ENCODE results near the gene CMIP.

CMIP gene

DNA sequence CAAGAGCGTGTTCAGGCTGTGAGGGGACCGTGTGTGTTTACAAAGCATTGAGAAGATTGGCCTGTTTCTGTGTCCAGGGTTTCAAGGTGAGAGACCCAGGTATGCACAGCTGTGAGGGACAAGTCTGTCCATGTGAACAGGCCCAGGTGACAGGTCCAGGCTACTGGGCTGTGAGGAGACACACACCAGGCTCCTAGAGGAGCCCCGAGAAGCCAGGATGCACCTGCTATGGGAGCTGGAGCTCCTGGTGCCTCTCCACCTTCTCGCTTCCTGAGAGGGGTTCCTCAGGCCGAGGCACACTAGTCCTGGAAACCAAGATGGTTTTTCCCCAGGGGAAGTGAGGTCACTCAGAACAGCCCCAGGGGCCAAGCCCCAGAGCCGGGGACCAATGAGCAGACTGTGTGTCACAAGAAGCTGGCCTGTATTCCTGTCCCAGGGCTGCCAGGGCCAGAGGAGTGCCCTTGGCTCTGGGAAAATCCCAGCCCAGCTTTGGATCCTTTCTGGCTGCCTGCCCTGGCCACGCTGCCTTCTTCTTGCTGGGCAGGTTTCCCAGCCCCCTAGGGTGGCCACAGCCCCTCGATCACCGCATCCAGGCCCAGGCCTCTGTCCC lies 181.0 kb downstream of the CMIP start:
- no peak for TF ChIP-seq CTCF (IDR thresholded peaks at IDR 0.05)

- TF ChIP-seq CTCF (IDR thresholded peaks at IDR 0.05): no peak
Observed at GRCh38 chr16:81626181-81626674, 181.6 kb downstream of the CMIP start.

- no peak for TF ChIP-seq CTCF (IDR thresholded peaks at IDR 0.05)
Observed at GRCh38 chr16:81627024-81627423, 182.4 kb downstream of the CMIP start.

- no peak for TF ChIP-seq CTCF (IDR thresholded peaks at IDR 0.05)
Observed at GRCh38 chr16:81627729-81628244, 183.2 kb downstream of the CMIP start.

GRCh38 chr16:81629034-81629802 lies 184.6 kb downstream of the CMIP start:
- TF ChIP-seq CTCF (IDR thresholded peaks at IDR 0.05): no peak

GRCh38 chr16:81629896-81630634 lies 185.5 kb downstream of the CMIP start:
- no peak for TF ChIP-seq CTCF (IDR thresholded peaks at IDR 0.05)

- TF ChIP-seq CTCF (IDR thresholded peaks at IDR 0.05): no peak
Observed at GRCh38 chr16:81630635-81631031, 186.0 kb downstream of the CMIP start.

Data from LNCAP (cell line).